GM19099 (cell line): ENCODE results near the gene CD44.

Experiments used
- POLR2A ChIP-seq: IDR thresholded peaks from 3 replicates; pipeline ENCODE4 v1.6.1; 2011; ENCODE audit warnings: low read depth; ENCODE audit not compliant: insufficient read length; ENCODE audit errors: extremely low read depth

Gene CD44

GRCh38 chr11:35157814-35158700 lies 19.1 kb downstream of the CD44 start:
- TF ChIP-seq POLR2A: no peak

- TF ChIP-seq POLR2A: no peak
Observed at GRCh38 chr11:35158701-35159510, 19.9 kb downstream of the CD44 start.

GRCh38 chr11:35160246-35160824 lies 21.4 kb downstream of the CD44 start:
- TF ChIP-seq POLR2A: no peak

- TF ChIP-seq POLR2A: no peak
Observed at GRCh38 chr11:35160902-35161597, 22.1 kb downstream of the CD44 start.

GRCh38 chr11:35162745-35163144 lies 23.8 kb downstream of the CD44 start:
- TF ChIP-seq POLR2A: no peak

- no peak for TF ChIP-seq POLR2A
Observed at GRCh38 chr11:35163209-35163608, 24.2 kb downstream of the CD44 start.

- no peak for TF ChIP-seq POLR2A
Observed at GRCh38 chr11:35163702-35164496, 24.9 kb downstream of the CD44 start.

GRCh38 chr11:35165030-35165422 lies 26.1 kb downstream of the CD44 start:
- TF ChIP-seq POLR2A: no peak

- TF ChIP-seq POLR2A: peak; percentile 30
Observed at GRCh38 chr11:35165423-35166368, 26.7 kb downstream of the CD44 start.

- peak; percentile 5 for TF ChIP-seq POLR2A
Observed at GRCh38 chr11:35166369-35167360, 27.7 kb downstream of the CD44 start.

GRCh38 chr11:35167426-35167954 lies 28.5 kb downstream of the CD44 start:
- no peak for TF ChIP-seq POLR2A

GRCh38 chr11:35168671-35169070 lies 29.7 kb downstream of the CD44 start:
- no peak for TF ChIP-seq POLR2A
